PC-3 (cell line): ENCODE measurements around the gene PAGR1. TPM values are rescaled to one million over a fixed set of nuclear protein-coding genes. Genes with fewer than 3 reads are reported as not detected.
"Not testable (repeated sequence)": the region's sequence is repeated elsewhere in the genome, so short reads cannot be mapped to it uniquely, and the experiment has no call there.

Experiments
- ATAC-seq: fragments of 200-7000 bp; cut with Tn5 transposase; 2 replicates; pipeline ENCODE4 v1.9.1; 2020; ENCODE audit warnings: mild to moderate bottlenecking, moderate library complexity
- BruUV-seq: library from RNA; stranded (reverse); fragments of 400-500 nt; replicated peaks from 2 replicates; lab custom pipeline; 2021; lab: Mats Ljungman, UMichigan
- CTCF ChIA-PET: fragments of 300-600 bp; sonication (Branson Sonifier 250); formaldehyde crosslinking; loops from one replicate; lab custom pipeline; 2022; ENCODE audit warnings: antibody characterized with exemption; lab: Charles Lee
- POLR2A ChIA-PET: fragments of 300-600 bp; sonication (Branson Sonifier 250); formaldehyde crosslinking; loops from one replicate; lab custom pipeline; 2022; ENCODE audit warnings: antibody characterized with exemption; ENCODE audit not compliant: unreplicated experiment; lab: Charles Lee
- DNase-seq: peaks from one replicate; pipeline ENCODE4 v3.0.0-alpha.2; 2015
- H2AFZ ChIP-seq: fragments of 300-600 bp; sonication (generic); 2 replicates; pipeline ENCODE4 v1.6.0; 2016; ENCODE audit warnings: antibody characterized with exemption, low read length
- H3F3A ChIP-seq: fragments of 300-600 bp; sonication (generic); one replicate; pipeline ENCODE4 v1.6.0; 2017; ENCODE audit warnings: antibody characterized with exemption, low read length, control low read depth, mild to moderate bottlenecking; ENCODE audit not compliant: unreplicated experiment
- H3K27ac ChIP-seq: fragments of 300-600 bp; sonication (generic); 2 replicates; pipeline ENCODE4 v1.5.1; 2016; ENCODE audit warnings: mild to moderate bottlenecking, low read length
- H3K27me3 ChIP-seq: fragments of 300-600 bp; sonication (generic); 2 replicates; pipeline ENCODE4 v1.6.1; 2016; ENCODE audit warnings: low read length, mixed read lengths
- H3K36me3 ChIP-seq: fragments of 300-600 bp; sonication (generic); 2 replicates; pipeline ENCODE4 v1.6.1; 2016; ENCODE audit warnings: low read depth, mixed run types, low read length, mixed read lengths
- H3K4me1 ChIP-seq: fragments of 300-600 bp; sonication (generic); 2 replicates; pipeline ENCODE4 v1.5.1; 2016; ENCODE audit warnings: low read length; ENCODE audit not compliant: insufficient read depth
- H3K4me2 ChIP-seq: fragments of 300-600 bp; sonication (generic); 2 replicates; pipeline ENCODE4 v1.6.0; 2016; ENCODE audit warnings: low read length
- H3K4me3 ChIP-seq: fragments of 300-600 bp; sonication (generic); 2 replicates; pipeline ENCODE4 v1.5.1; 2016; ENCODE audit warnings: mild to moderate bottlenecking, low read length, mixed read lengths
- H3K79me2 ChIP-seq: fragments of 300-600 bp; sonication (generic); 2 replicates; pipeline ENCODE4 v1.6.1; 2017; ENCODE audit warnings: low read length, mixed read lengths
- H3K9ac ChIP-seq: fragments of 300-600 bp; sonication (generic); 2 replicates; pipeline ENCODE4 v1.6.0; 2016; ENCODE audit warnings: mild to moderate bottlenecking, low read length
- H3K9me2 ChIP-seq: fragments of 300-600 bp; sonication (generic); replicated peaks from 2 replicates; pipeline ENCODE4 v1.6.1; 2016; ENCODE audit warnings: mixed run types, low read length, mixed read lengths
- H3K9me3 ChIP-seq: fragments of 300-600 bp; sonication (generic); 2 replicates; pipeline ENCODE4 v1.6.1; 2016; ENCODE audit warnings: low read length, mixed read lengths
- H4K20me1 ChIP-seq: fragments of 300-600 bp; sonication (generic); 2 replicates; pipeline ENCODE4 v1.6.1; 2016; ENCODE audit warnings: low read length, mixed read lengths
- CTCF ChIP-seq: fragments of 300-600 bp; sonication (generic); conservative IDR thresholded peaks from 2 replicates; pipeline ENCODE4 v1.5.1; 2017; ENCODE audit warnings: antibody characterized with exemption, low read depth, mild to moderate bottlenecking, low read length
- EZH2 ChIP-seq: fragments of 300-600 bp; sonication (generic); IDR thresholded peaks from one replicate; pipeline ENCODE4 v1.6.1; 2017; ENCODE audit warnings: antibody characterized with exemption, mild to moderate bottlenecking, low read length; ENCODE audit not compliant: unreplicated experiment
- EZH2phosphoT487 ChIP-seq: fragments of 300-600 bp; sonication (generic); IDR thresholded peaks from 2 replicates; pipeline ENCODE4 v1.6.1; 2018; ENCODE audit warnings: mild to moderate bottlenecking, antibody characterized with exemption, low read length, borderline replicate concordance
- intact Hi-C: fragments of 100-400 bp; cut with micrococcal nuclease; formaldehyde crosslinking; loops from 2 replicates; pipeline ENCODE4 v1.9.0; 2023
- total RNA-seq: library from RNA; depleted of rRNA; stranded (reverse); fragments of >200 nt; gene quantifications from 2 replicates; pipeline ENCODE4 v1.2.3, GENCODE V29; 2014

The PAGR1 gene
- total RNA-seq, 1 experiment from 2014 or later: 53.8 TPM

GRCh38 chr16:29767062-29767461, 48.9 kb upstream of the PAGR1 start:
- H3F3A ChIP-seq: no peaks in the 10 kb centered on the region
- no peak overlapping the region for H3K9ac ChIP-seq
- ChIA-PET POLR2A (no interaction called here), CTCF (interaction anchor here (0.6 kb wide), 1 partner anchor 132 kb away, joined by 4 read pairs; the partner anchor contains the start of gene SEZ6L2)
- ATAC-seq: no peak
- no TSS peak for BruUV-seq
- peaks cover 9% of the 10 kb centered on the region for H3K4me1 ChIP-seq
- no peaks in the 10 kb centered on the region for H3K9me3 ChIP-seq
- H3K79me2 ChIP-seq: no peaks in the 10 kb centered on the region
- no peaks in the 10 kb centered on the region for H3K9me2 ChIP-seq
- intact Hi-C loops: no loop called here
- DNase-seq: no peak
- H3K27me3 ChIP-seq: no peaks in the 10 kb centered on the region
- no peak overlapping the region for H2AFZ ChIP-seq
- H3K27ac ChIP-seq: no peak overlapping the region
- H3K4me2 ChIP-seq: no peak overlapping the region
- no peak for TF ChIP-seq EZH2
- no peak for TF ChIP-seq EZH2phosphoT487
- TF ChIP-seq CTCF: no peak
- no peaks in the 10 kb centered on the region for H3K36me3 ChIP-seq
- H4K20me1 ChIP-seq: no peaks in the 10 kb centered on the region
- H3K4me3 ChIP-seq: no peak overlapping the region

GRCh38 chr16:29769507-29769906, 46.4 kb upstream of the PAGR1 start:
- H3K79me2 ChIP-seq: no peaks in the 10 kb centered on the region
- CTCF ChIA-PET: no interaction called here
- no peak overlapping the region for H3K9ac ChIP-seq
- H3K36me3 ChIP-seq: no peaks in the 10 kb centered on the region
- no peak for DNase-seq
- H3K9me3 ChIP-seq: no peaks in the 10 kb centered on the region
- no peaks in the 10 kb centered on the region for H3K9me2 ChIP-seq
- intact Hi-C loops: no loop called here
- no peak overlapping the region for H2AFZ ChIP-seq
- no peaks in the 10 kb centered on the region for H3F3A ChIP-seq
- POLR2A ChIA-PET: no interaction called here
- H3K27ac ChIP-seq: no peak overlapping the region
- peaks cover 9% of the 10 kb centered on the region for H3K4me1 ChIP-seq
- H3K4me2 ChIP-seq: no peak overlapping the region
- no peaks in the 10 kb centered on the region for H4K20me1 ChIP-seq
- ATAC-seq: no peak
- no peaks in the 10 kb centered on the region for H3K27me3 ChIP-seq
- no peak for TF ChIP-seq CTCF
- no peak for TF ChIP-seq EZH2
- TF ChIP-seq EZH2phosphoT487: no peak
- H3K4me3 ChIP-seq: no peak overlapping the region
- no TSS peak for BruUV-seq

GRCh38 chr16:29770250-29770929, 45.6 kb upstream of the PAGR1 start:
- no peak overlapping the region for H2AFZ ChIP-seq
- peaks cover 5% of the 10 kb centered on the region for H3K4me1 ChIP-seq
- H3K4me3 ChIP-seq: no peak overlapping the region
- H3F3A ChIP-seq: no peaks in the 10 kb centered on the region
- CTCF ChIA-PET: no interaction called here
- no peak for ATAC-seq
- H3K27ac ChIP-seq: no peak overlapping the region
- no peaks in the 10 kb centered on the region for H3K36me3 ChIP-seq
- intact Hi-C loops: no loop called here
- H4K20me1 ChIP-seq: no peaks in the 10 kb centered on the region
- H3K79me2 ChIP-seq: no peaks in the 10 kb centered on the region
- no peaks in the 10 kb centered on the region for H3K9me2 ChIP-seq
- TF ChIP-seq EZH2phosphoT487 (no peak), CTCF (no peak), EZH2 (no peak)
- no peak for DNase-seq
- H3K9ac ChIP-seq: no peak overlapping the region
- no peaks in the 10 kb centered on the region for H3K9me3 ChIP-seq
- POLR2A ChIA-PET: no interaction called here
- no peak overlapping the region for H3K4me2 ChIP-seq
- no TSS peak for BruUV-seq
- no peaks in the 10 kb centered on the region for H3K27me3 ChIP-seq

GRCh38 chr16:29772330-29772729, 43.6 kb upstream of the PAGR1 start:
- BruUV-seq, ATAC-seq, H3K9me3 ChIP-seq, H3K9ac ChIP-seq, H3K79me2 ChIP-seq, H3K27me3 ChIP-seq, H3K4me1 ChIP-seq, POLR2A ChIA-PET, H3K27ac ChIP-seq, H2AFZ ChIP-seq, H3K4me2 ChIP-seq, H3K9me2 ChIP-seq, H4K20me1 ChIP-seq, DNase-seq, H3K36me3 ChIP-seq, CTCF ChIA-PET, intact Hi-C loops, H3F3A ChIP-seq, H3K4me3 ChIP-seq: not testable (repeated sequence)
